ENCODE results near the gene MTMR10.

GRCh38 chr15:30999729-31000128, 8.3 kb upstream of the MTMR10 start:
- TF ChIP-seq CTCF (IDR thresholded peaks at IDR 0.05; ENCODE audit: insufficient read depth, low read length) = no peak
- no peak for TF ChIP-seq POLR2AphosphoS5 (IDR thresholded peaks at IDR 0.05; ENCODE audit: low read depth)
- no peak for TF ChIP-seq REST (IDR thresholded peaks at IDR 0.05; ENCODE audit: insufficient replicate concordance, low read depth)

Measured in HL-60 (cell line).